Neutrophil (primary cell): ENCODE results near the gene KXD1.

Experiments used
- H3K27ac ChIP-seq: fragments of 200-600 bp; sonication (generic); 2 replicates; pipeline ENCODE4 v1.5.1; 2016; ENCODE audit warnings: mild to moderate bottlenecking, moderate library complexity
- H3K27me3 ChIP-seq: fragments of 200-600 bp; sonication (generic); 2 replicates; pipeline ENCODE4 v1.6.0; 2016; ENCODE audit warnings: mild to moderate bottlenecking
- H3K36me3 ChIP-seq: fragments of 200-600 bp; sonication (generic); 2 replicates; pipeline ENCODE4 v1.5.1; 2017
- H3K4me1 ChIP-seq, 2 experiments: fragments of 200-600 bp in 1 of 2; sonication (generic) in 1 of 2; 1 replicate in 1 of 2; 2 replicates in 1 of 2; pipeline versions ENCODE4 v1.5.1 to v1.6.1; 2013 to 2016; ENCODE audit warnings: low read depth in 1 of 2, low read length in 1 of 2, mild to moderate bottlenecking in 1 of 2, moderate library complexity in 1 of 2; ENCODE audit not compliant: control insufficient read depth in 1 of 2, insufficient read depth in 1 of 2
- H3K4me3 ChIP-seq, 2 experiments: fragments of 200-600 bp in 1 of 2; sonication (generic) in 1 of 2; 1 replicate in 1 of 2; 2 replicates in 1 of 2; pipeline ENCODE4 v1.5.1; 2013 to 2016; ENCODE audit warnings: low read depth in 1 of 2, low read length in 1 of 2, mild to moderate bottlenecking in 1 of 2, moderate library complexity in 1 of 2
- H3K9me3 ChIP-seq: fragments of 200-600 bp; sonication (generic); 2 replicates; pipeline ENCODE4 v1.5.1; 2016
- CTCF ChIP-seq: fragments of 200-600 bp; sonication (generic); IDR thresholded peaks from 2 replicates; pipeline ENCODE4 v1.5.1; 2016; ENCODE audit warnings: antibody characterized with exemption

KXD1 gene

GRCh38 chr19:18601875-18602274, 44.2 kb downstream of the KXD1 start:
- H3K4me3 ChIP-seq: no peak overlapping the region
- TF ChIP-seq CTCF: no peak
- H3K27ac ChIP-seq: no peak overlapping the region
- no peaks in the 10 kb centered on the region for H3K36me3 ChIP-seq
- H3K9me3 ChIP-seq: no peaks in the 10 kb centered on the region
- peaks cover 96% of the 10 kb centered on the region for H3K27me3 ChIP-seq
- H3K4me1 ChIP-seq: peaks cover 2 to 3% of the 10 kb centered on the region in 2 experiments

- no peak for TF ChIP-seq CTCF
- Histone ChIP-seq H3K36me3 (no peaks in the 10 kb centered on the region), H3K4me3 (no peak overlapping the region), H3K27me3 (peaks cover 97% of the 10 kb centered on the region), H3K4me1 (no peaks in the 10 kb centered on the region), H3K9me3 (no peaks in the 10 kb centered on the region), H3K27ac (no peak overlapping the region)
Observed at GRCh38 chr19:18603255-18603957, 45.7 kb downstream of the KXD1 start.

DNA sequence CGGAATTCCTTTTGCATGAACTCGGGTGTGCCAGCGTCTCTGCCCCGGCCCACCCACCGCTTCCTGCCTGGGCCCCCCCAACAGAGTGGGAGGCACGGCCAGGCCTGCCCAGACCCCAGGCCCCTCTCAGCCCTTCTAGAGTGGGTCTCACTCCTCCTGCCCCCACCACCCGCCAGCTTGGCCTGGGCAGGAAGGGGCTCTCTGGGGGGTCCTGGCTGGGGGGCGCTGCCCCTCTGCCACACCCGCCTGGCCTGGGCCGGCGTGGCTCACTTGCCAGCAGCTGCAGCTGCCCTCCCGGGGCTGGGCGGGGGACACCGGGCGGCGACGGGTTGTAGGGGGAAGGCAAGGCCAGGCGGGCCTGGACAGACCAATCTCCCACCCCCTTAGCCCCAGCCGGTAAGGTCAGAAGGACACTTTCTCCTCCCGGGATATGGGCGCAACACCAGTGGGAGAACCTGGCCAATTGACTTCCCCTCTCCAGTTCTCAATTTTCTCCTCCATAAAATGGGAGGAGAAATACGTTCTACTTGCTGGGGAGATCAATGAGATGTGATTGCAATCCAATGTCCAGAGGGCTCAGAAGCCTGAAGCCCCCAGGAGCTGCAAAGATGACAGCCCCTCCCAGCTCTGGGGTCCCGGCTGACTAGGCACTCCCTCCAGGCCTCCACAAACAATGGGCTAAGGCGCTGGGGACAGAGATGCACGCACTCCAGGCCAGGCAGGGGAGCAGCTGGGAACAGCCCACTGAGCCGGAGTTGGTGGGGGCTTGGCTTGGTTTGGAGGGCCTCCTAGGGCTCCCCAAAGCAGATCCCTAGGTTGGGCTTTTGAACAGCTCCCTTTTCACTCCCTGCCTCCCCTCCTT, 46.5 kb downstream of the KXD1 start:
- Histone ChIP-seq H3K9me3 (no peaks in the 10 kb centered on the region), H3K27ac (no peak overlapping the region), H3K4me3 (no peak overlapping the region), H3K27me3 (peaks cover 97% of the 10 kb centered on the region), H3K4me1 (no peaks in the 10 kb centered on the region), H3K36me3 (no peaks in the 10 kb centered on the region)
- TF ChIP-seq CTCF: no peak

DNA sequence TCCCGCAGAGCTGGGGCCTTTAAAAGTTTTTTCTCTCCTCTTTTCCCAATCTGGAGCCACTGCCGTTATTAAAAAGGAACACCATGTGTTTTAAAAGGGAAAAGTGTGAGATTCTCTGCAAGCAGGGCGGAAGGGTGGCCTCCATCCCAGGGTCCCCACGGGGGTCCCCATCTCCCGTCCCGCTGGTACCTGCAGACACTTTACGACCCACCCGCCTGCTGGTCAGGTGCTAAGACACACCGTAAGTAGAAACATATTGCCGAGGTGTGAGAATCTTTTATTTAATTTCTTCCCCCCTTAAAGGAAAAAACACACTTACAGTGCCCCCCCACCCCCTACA, 47.1 kb downstream of the KXD1 start:
- TF ChIP-seq CTCF: no peak
- peaks cover 97% of the 10 kb centered on the region for H3K27me3 ChIP-seq
- no peaks in the 10 kb centered on the region for H3K9me3 ChIP-seq
- no peaks in the 10 kb centered on the region for H3K36me3 ChIP-seq
- H3K27ac ChIP-seq: no peak overlapping the region
- H3K4me1 ChIP-seq: no peaks in the 10 kb centered on the region
- no peak overlapping the region for H3K4me3 ChIP-seq

GRCh38 chr19:18605196-18605545, 47.5 kb downstream of the KXD1 start:
- Histone ChIP-seq H3K4me3 (no peak overlapping the region), H3K27me3 (peaks cover 97% of the 10 kb centered on the region), H3K27ac (no peak overlapping the region), H3K36me3 (no peaks in the 10 kb centered on the region), H3K9me3 (no peaks in the 10 kb centered on the region), H3K4me1 (no peaks in the 10 kb centered on the region)
- no peak for TF ChIP-seq CTCF
